SK-N-SH treated with all-trans-retinoic acid at 6 μM for 48 hours (cell line): Measurements from ENCODE around the gene TSHB.

ENCODE experiments used
- ATAC-seq: fragments of 200-7000 bp; cut with Tn5 transposase; 3 replicates; pipeline ENCODE4 v1.9.1; 2020; ENCODE audit warnings: mild to moderate bottlenecking, moderate library complexity
- ARNTL ChIP-seq: fragments of 450-650 bp; formaldehyde crosslinking; IDR thresholded peaks from 2 replicates; pipeline ENCODE4 v1.5.0; 2020; ENCODE audit warnings: low read depth, mild to moderate bottlenecking, moderate library complexity, borderline replicate concordance
- BACH2 ChIP-seq: fragments of 250-450 bp; sonication (Bioruptor Pico); IDR thresholded peaks from 2 replicates; pipeline ENCODE4 v1.9.0; 2021; ENCODE audit warnings: mild to moderate bottlenecking, borderline replicate concordance
- CSDC2 ChIP-seq: fragments of 250-450 bp; sonication (Bioruptor Pico); IDR thresholded peaks from 2 replicates; pipeline ENCODE4 v1.5.0; 2020; ENCODE audit warnings: mild to moderate bottlenecking, moderate library complexity
- GLIS3 ChIP-seq: fragments of 250-450 bp; sonication (Bioruptor Pico); IDR thresholded peaks from 2 replicates; pipeline ENCODE4 v1.5.0; 2020; ENCODE audit warnings: mild to moderate bottlenecking, moderate library complexity
- ISL1 ChIP-seq: fragments of 250-450 bp; sonication (Bioruptor Pico); IDR thresholded peaks from 2 replicates; pipeline ENCODE4 v2.1.2; 2022; ENCODE audit warnings: mild to moderate bottlenecking, moderate library complexity
- OSR1 ChIP-seq: fragments of 250-450 bp; sonication (Bioruptor Pico); IDR thresholded peaks from 2 replicates; pipeline ENCODE4 v1.8.0; 2022; ENCODE audit warnings: moderate library complexity, mild to moderate bottlenecking, inconsistent platforms
- PPARA ChIP-seq: fragments of 250-450 bp; sonication (Bioruptor Pico); IDR thresholded peaks from 2 replicates; pipeline ENCODE4 v1.5.0; 2020; ENCODE audit warnings: mild to moderate bottlenecking, borderline replicate concordance
- RARB ChIP-seq: fragments of 250-450 bp; sonication (Bioruptor Pico); IDR thresholded peaks from 2 replicates; pipeline ENCODE4 v1.8.0; 2021; ENCODE audit warnings: mild to moderate bottlenecking, moderate library complexity
- SNAI2 ChIP-seq: fragments of 250-450 bp; sonication (Bioruptor Pico); IDR thresholded peaks from 2 replicates; pipeline ENCODE4 v1.5.0; 2020; ENCODE audit warnings: mild to moderate bottlenecking, moderate library complexity
- TCF4 ChIP-seq: fragments of 250-450 bp; sonication (Bioruptor Pico); IDR thresholded peaks from 2 replicates; pipeline ENCODE4 v1.8.0; 2021; ENCODE audit warnings: mild to moderate bottlenecking, moderate library complexity, borderline replicate concordance
- TOX ChIP-seq: fragments of 250-450 bp; sonication (Bioruptor Pico); IDR thresholded peaks from 2 replicates; pipeline ENCODE4 v1.8.0; 2021; ENCODE audit warnings: mild to moderate bottlenecking, moderate library complexity, borderline replicate concordance
- ZC3H10 ChIP-seq: fragments of 250-450 bp; sonication (Bioruptor Pico); IDR thresholded peaks from 2 replicates; pipeline ENCODE4 v1.5.1; 2021; ENCODE audit warnings: mild to moderate bottlenecking, moderate library complexity
- ZFP3 ChIP-seq: fragments of 250-450 bp; sonication (Bioruptor Pico); IDR thresholded peaks from 2 replicates; pipeline ENCODE4 v1.5.0; 2020; ENCODE audit warnings: mild to moderate bottlenecking, moderate library complexity
- ZNF565 ChIP-seq: fragments of 450-650 bp; formaldehyde crosslinking; conservative IDR thresholded peaks from 2 replicates; pipeline ENCODE4 v1.5.0; 2020; ENCODE audit warnings: low read depth, mild to moderate bottlenecking, moderate library complexity
- ZNF8 ChIP-seq: fragments of 450-650 bp; formaldehyde crosslinking; IDR thresholded peaks from 2 replicates; pipeline ENCODE4 v1.5.0; 2020; ENCODE audit warnings: mild to moderate bottlenecking, moderate library complexity
- TF ChIP-seq, protein P1 (sequence below): fragments of 250-450 bp; sonication (Bioruptor Pico); IDR thresholded peaks from 2 replicates; pipeline ENCODE4 v1.5.1; 2021; ENCODE audit warnings: mild to moderate bottlenecking, moderate library complexity
- TF ChIP-seq, protein P2 (sequence below): fragments of 250-450 bp; sonication (Bioruptor Pico); IDR thresholded peaks from 2 replicates; pipeline ENCODE4 v1.5.0; 2020; ENCODE audit warnings: mild to moderate bottlenecking, moderate library complexity
- TF ChIP-seq, protein P3 (sequence below): fragments of 250-450 bp; sonication (Bioruptor Pico); IDR thresholded peaks from 2 replicates; pipeline ENCODE4 v1.8.0; 2021; ENCODE audit warnings: low read depth, mild to moderate bottlenecking, moderate library complexity, borderline replicate concordance

The TSHB gene

DNA sequence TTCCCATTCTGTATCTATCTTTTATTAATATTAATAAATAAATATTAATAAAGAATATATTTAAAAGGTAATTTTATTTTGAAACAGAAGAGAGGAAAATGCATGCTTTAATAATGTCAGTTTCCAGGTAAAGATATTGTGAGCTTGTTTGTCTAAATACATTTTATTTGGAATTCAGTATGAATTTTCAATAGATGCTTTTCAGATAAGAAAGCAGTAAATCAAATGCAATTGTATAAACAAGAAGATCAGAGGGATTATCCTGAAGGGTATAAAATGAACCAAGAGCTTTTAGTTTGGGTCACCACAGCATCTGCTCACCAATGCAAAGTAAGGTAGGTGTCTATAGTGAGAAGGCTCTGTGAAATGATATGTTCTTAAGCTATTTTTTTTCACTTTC lies at the start of gene TSHB:
Gene TSHB (plus strand): TSS at position 301 of the 400 bp plus-strand sequence. CDS start 3,537 bp downstream, outside the sequence.
- no peak for ATAC-seq
- TF ChIP-seq, protein P1, sequence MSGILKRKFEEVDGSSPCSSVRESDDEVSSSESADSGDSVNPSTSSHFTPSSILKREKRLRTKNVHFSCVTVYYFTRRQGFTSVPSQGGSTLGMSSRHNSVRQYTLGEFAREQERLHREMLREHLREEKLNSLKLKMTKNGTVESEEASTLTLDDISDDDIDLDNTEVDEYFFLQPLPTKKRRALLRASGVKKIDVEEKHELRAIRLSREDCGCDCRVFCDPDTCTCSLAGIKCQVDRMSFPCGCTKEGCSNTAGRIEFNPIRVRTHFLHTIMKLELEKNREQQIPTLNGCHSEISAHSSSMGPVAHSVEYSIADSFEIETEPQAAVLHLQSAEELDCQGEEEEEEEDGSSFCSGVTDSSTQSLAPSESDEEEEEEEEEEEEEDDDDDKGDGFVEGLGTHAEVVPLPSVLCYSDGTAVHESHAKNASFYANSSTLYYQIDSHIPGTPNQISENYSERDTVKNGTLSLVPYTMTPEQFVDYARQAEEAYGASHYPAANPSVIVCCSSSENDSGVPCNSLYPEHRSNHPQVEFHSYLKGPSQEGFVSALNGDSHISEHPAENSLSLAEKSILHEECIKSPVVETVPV = no peak
- TF ChIP-seq, protein P2, sequence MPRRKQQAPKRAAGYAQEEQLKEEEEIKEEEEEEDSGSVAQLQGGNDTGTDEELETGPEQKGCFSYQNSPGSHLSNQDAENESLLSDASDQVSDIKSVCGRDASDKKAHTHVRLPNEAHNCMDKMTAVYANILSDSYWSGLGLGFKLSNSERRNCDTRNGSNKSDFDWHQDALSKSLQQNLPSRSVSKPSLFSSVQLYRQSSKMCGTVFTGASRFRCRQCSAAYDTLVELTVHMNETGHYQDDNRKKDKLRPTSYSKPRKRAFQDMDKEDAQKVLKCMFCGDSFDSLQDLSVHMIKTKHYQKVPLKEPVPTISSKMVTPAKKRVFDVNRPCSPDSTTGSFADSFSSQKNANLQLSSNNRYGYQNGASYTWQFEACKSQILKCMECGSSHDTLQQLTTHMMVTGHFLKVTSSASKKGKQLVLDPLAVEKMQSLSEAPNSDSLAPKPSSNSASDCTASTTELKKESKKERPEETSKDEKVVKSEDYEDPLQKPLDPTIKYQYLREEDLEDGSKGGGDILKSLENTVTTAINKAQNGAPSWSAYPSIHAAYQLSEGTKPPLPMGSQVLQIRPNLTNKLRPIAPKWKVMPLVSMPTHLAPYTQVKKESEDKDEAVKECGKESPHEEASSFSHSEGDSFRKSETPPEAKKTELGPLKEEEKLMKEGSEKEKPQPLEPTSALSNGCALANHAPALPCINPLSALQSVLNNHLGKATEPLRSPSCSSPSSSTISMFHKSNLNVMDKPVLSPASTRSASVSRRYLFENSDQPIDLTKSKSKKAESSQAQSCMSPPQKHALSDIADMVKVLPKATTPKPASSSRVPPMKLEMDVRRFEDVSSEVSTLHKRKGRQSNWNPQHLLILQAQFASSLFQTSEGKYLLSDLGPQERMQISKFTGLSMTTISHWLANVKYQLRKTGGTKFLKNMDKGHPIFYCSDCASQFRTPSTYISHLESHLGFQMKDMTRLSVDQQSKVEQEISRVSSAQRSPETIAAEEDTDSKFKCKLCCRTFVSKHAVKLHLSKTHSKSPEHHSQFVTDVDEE = no peak
- TF ChIP-seq, protein P3, sequence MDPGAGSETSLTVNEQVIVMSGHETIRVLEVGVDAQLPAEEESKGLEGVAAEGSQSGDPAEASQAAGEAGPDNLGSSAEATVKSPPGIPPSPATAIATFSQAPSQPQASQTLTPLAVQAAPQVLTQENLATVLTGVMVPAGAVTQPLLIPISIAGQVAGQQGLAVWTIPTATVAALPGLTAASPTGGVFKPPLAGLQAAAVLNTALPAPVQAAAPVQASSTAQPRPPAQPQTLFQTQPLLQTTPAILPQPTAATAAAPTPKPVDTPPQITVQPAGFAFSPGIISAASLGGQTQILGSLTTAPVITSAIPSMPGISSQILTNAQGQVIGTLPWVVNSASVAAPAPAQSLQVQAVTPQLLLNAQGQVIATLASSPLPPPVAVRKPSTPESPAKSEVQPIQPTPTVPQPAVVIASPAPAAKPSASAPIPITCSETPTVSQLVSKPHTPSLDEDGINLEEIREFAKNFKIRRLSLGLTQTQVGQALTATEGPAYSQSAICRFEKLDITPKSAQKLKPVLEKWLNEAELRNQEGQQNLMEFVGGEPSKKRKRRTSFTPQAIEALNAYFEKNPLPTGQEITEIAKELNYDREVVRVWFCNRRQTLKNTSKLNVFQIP (CRISPR knock-in tag) = no peak
- TF ChIP-seq BACH2 (CRISPR knock-in tag) (no peak), GLIS3 (no peak), CSDC2 (CRISPR knock-in tag) (no peak), TOX (no peak), OSR1 (CRISPR knock-in tag) (no peak), ZFP3 (CRISPR knock-in tag) (no peak), SNAI2 (CRISPR knock-in tag) (no peak), ISL1 (CRISPR knock-in tag) (no peak), ZC3H10 (no peak), RARB (CRISPR knock-in tag) (no peak), ZNF8 (CRISPR knock-in tag) (no peak)

DNA sequence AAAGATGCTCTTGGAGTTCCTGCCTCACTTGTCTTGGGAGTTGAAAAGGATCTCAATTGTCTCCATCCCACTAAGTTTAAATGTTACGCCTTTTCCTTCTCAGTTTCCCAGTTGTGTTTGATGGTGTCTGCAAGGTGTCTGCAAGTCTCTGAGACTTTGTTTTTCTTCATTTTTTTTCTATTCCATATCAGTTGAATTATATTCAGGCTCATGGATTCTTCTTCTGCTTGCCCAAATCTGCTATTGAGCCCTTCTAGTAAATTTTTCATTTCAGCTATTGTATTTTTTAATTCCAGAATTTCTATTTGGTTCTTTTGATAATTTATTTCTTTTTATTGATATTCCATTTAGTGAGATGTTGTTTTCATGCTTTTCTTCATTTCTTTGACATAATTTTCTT lies 47.4 kb upstream of the TSHB start:
- no peak for ATAC-seq
- TF ChIP-seq, protein P1 = no peak
- TF ChIP-seq ARNTL (CRISPR knock-in tag) = no peak
- TF ChIP-seq, all 23 proteins: peak for 0

DNA sequence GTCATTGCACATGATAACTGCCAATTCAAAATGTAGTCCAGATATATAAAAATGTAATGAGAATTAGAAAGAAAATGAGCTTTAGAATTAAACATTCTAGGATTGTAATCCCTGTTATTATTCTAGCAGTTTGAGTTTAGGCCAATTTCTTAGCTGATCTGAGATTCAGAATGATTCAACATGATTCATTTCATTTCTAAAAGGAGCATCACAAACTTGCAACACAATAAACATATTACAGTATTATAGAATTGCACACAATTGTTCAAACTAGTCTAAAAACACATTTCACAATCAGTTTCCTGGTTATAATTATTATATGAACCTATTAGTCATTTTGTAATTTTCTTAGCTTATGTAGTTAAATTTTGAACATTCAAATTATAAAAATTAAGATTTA lies 43.3 kb upstream of the TSHB start:
- TF ChIP-seq ZNF8 (CRISPR knock-in tag) = no peak
- no peak for TF ChIP-seq ZNF565 (CRISPR knock-in tag)
- TF ChIP-seq, protein P2 = no peak
- no peak for TF ChIP-seq SNAI2 (CRISPR knock-in tag)
- TF ChIP-seq GLIS3 = no peak
- TF ChIP-seq CSDC2 (CRISPR knock-in tag) = no peak
- no peak for TF ChIP-seq PPARA
- TF ChIP-seq ZC3H10 = no peak
- TF ChIP-seq, protein P3 (CRISPR knock-in tag) = no peak
- TF ChIP-seq TCF4 (CRISPR knock-in tag) = no peak
- TF ChIP-seq, protein P1 = no peak
- no peak for TF ChIP-seq BACH2 (CRISPR knock-in tag)
- no peak for TF ChIP-seq ISL1 (CRISPR knock-in tag)
- ATAC-seq = no peak
